Glutamatergic neuron (in vitro differentiated cells): ENCODE results near the gene CD96. TPM values are rescaled to one million over a fixed set of nuclear protein-coding genes. Genes with fewer than 3 reads are reported as not detected.

ENCODE experiments used
- DNase-seq: peaks from one replicate; pipeline ENCODE4 v3.0.0; 2022
- H3K27ac Mint-ChIP-seq: one replicate; pipeline ENCODE4 v1.8.0; 2020; ENCODE audit warnings: mild to moderate bottlenecking, mixed read lengths, inconsistent platforms; ENCODE audit not compliant: unreplicated experiment
- H3K27me3 Mint-ChIP-seq: one replicate; pipeline ENCODE4 v1.8.0; 2020; ENCODE audit warnings: mild to moderate bottlenecking, moderate library complexity, mixed read lengths, inconsistent platforms; ENCODE audit not compliant: unreplicated experiment
- H3K36me3 Mint-ChIP-seq: one replicate; pipeline ENCODE4 v1.8.0; 2020; ENCODE audit warnings: mild to moderate bottlenecking, mixed read lengths, inconsistent platforms; ENCODE audit not compliant: unreplicated experiment
- H3K4me1 Mint-ChIP-seq: one replicate; pipeline ENCODE4 v1.8.0; 2020; ENCODE audit warnings: mild to moderate bottlenecking, low read depth, mixed read lengths, inconsistent platforms; ENCODE audit not compliant: unreplicated experiment
- H3K4me3 Mint-ChIP-seq: one replicate; pipeline ENCODE4 v1.8.0; 2020; ENCODE audit warnings: mild to moderate bottlenecking, mixed read lengths, inconsistent platforms; ENCODE audit not compliant: unreplicated experiment
- H3K9me3 Mint-ChIP-seq: one replicate; pipeline ENCODE4 v1.8.0; 2020; ENCODE audit warnings: mild to moderate bottlenecking, moderate library complexity, mixed read lengths, inconsistent platforms; ENCODE audit not compliant: unreplicated experiment
- CTCF ChIP-seq: fragments of 200-600 bp; sonication (generic); IDR thresholded peaks from one replicate; pipeline ENCODE4 v1.5.0; 2021; ENCODE audit not compliant: partially characterized antibody, unreplicated experiment
- total RNA-seq: library from RNA; stranded (reverse); fragmentation: NEBNext Ultra II Directional; extraction: Animal tissue kit (Norgen Biotek cat#: 25700); gene quantifications from one replicate; pipeline ENCODE4 v1.2.1, GENCODE V29; 2021; ENCODE audit not compliant: unreplicated experiment

The CD96 gene
- total RNA-seq, 1 donor from 2014 or later, result not detected

- Mint-ChIP-seq H3K27me3 (peaks cover 3% of the 10 kb centered on the region), H3K9me3 (peaks cover 2% of the 10 kb centered on the region), H3K4me3 (no peak overlapping the region), H3K36me3 (no peaks in the 10 kb centered on the region), H3K4me1 (peaks cover 3% of the 10 kb centered on the region), H3K27ac (no peak overlapping the region)
- DNase-seq, result no peak
- no peak for TF ChIP-seq CTCF
These were observed 29.3 kb downstream of the CD96 start for GRCh38 chr3:111571282-111571681.

GRCh38 chr3:111571907-111572460, 30.0 kb downstream of the CD96 start:
- Mint-ChIP-seq H3K27me3 (peaks cover 3% of the 10 kb centered on the region), H3K4me1 (peaks cover 3% of the 10 kb centered on the region), H3K27ac (no peak overlapping the region), H3K9me3 (peaks cover 2% of the 10 kb centered on the region), H3K4me3 (no peak overlapping the region), H3K36me3 (no peaks in the 10 kb centered on the region)
- DNase-seq, result no peak
- TF ChIP-seq CTCF, result no peak

GRCh38 chr3:111577113-111577512, 35.1 kb downstream of the CD96 start:
- Mint-ChIP-seq H3K27me3 (peaks cover 3% of the 10 kb centered on the region), H3K4me3 (no peak overlapping the region), H3K4me1 (peaks cover 3% of the 10 kb centered on the region), H3K27ac (no peak overlapping the region), H3K36me3 (no peaks in the 10 kb centered on the region), H3K9me3 (peaks cover 2% of the 10 kb centered on the region)
- no peak for DNase-seq
- no peak for TF ChIP-seq CTCF

- H3K9me3 Mint-ChIP-seq, result peaks cover 2% of the 10 kb centered on the region
- no peak overlapping the region for H3K27ac Mint-ChIP-seq
- no peak for DNase-seq
- TF ChIP-seq CTCF, result no peak
- H3K36me3 Mint-ChIP-seq, result no peaks in the 10 kb centered on the region
- H3K27me3 Mint-ChIP-seq, result peaks cover 3% of the 10 kb centered on the region
- H3K4me3 Mint-ChIP-seq, result no peak overlapping the region
- H3K4me1 Mint-ChIP-seq, result peaks cover 3% of the 10 kb centered on the region
These were observed 36.0 kb downstream of the CD96 start for GRCh38 chr3:111577798-111578685.

GRCh38 chr3:111578867-111579266, 36.9 kb downstream of the CD96 start:
- TF ChIP-seq CTCF, result no peak
- peaks cover 1% of the 10 kb centered on the region for H3K27me3 Mint-ChIP-seq
- no peak for DNase-seq
- H3K9me3 Mint-ChIP-seq, result peaks cover under 1% of the 10 kb centered on the region
- H3K4me3 Mint-ChIP-seq, result no peak overlapping the region
- no peak overlapping the region for H3K27ac Mint-ChIP-seq
- H3K4me1 Mint-ChIP-seq, result peaks cover 1% of the 10 kb centered on the region
- peaks cover under 1% of the 10 kb centered on the region for H3K36me3 Mint-ChIP-seq
